Measurements from ENCODE around the gene PNPLA1. TPM values are rescaled to one million over a fixed set of nuclear protein-coding genes. Genes with fewer than 3 reads are reported as not detected.

The PNPLA1 gene
- total and polyA plus RNA-seq, 2 donors (not counting 1 experiment from before 2014, with no cell fraction given), result 0.02 TPM; not detected in 1

GRCh38 chr6:36296240-36296639 lies 26.4 kb downstream of the PNPLA1 start:
- no peaks in the 10 kb centered on the region for H3K9me3 ChIP-seq (ENCODE audit: control insufficient read depth, insufficient read depth, low read depth, low read length)
- no peaks in the 10 kb centered on the region for H3K36me3 ChIP-seq (ENCODE audit: control insufficient read depth, insufficient read depth, low read length)
- H2AFZ ChIP-seq (ENCODE audit: low read length), result no peak overlapping the region
- no peaks in the 10 kb centered on the region for H3K79me2 ChIP-seq (ENCODE audit: control insufficient read depth, insufficient read depth, low read length)
- no peak overlapping the region for H3K27ac ChIP-seq (ENCODE audit: insufficient read depth, low read length)
- H3K9ac ChIP-seq (ENCODE audit: insufficient read depth, low read length), result no peak overlapping the region
- H3K4me2 ChIP-seq (ENCODE audit: extremely low read depth, insufficient read depth, low read length), result no peak overlapping the region
- H4K20me1 ChIP-seq (ENCODE audit: control insufficient read depth, extremely low read depth, insufficient read depth, low read length), result no peaks in the 10 kb centered on the region
- no peaks in the 10 kb centered on the region for H3K4me1 ChIP-seq (ENCODE audit: control insufficient read depth, extremely low read depth, insufficient read depth, low read length)
- DNase-seq (ENCODE audit: low read depth in 2 of 2), result peak in 1 of 2 donors; percentile 22
- H3K27me3 ChIP-seq (ENCODE audit: control insufficient read depth, insufficient read depth, low read length), result no peaks in the 10 kb centered on the region
- TF ChIP-seq EZH2 (IDR thresholded peaks at IDR 0.05; ENCODE audit: low read length, missing control alignments), result no peak
- TF ChIP-seq CTCF (conservative IDR thresholded peaks at IDR 0.05 in 1 of 2, IDR thresholded peaks at IDR 0.05 in 1 of 2; ENCODE audit: low read depth in 1 of 2, low read length in 2 of 2), result no peak
- H3K4me3 ChIP-seq (replicated peaks in 1 of 4; ENCODE audit: control extremely low read depth in 1 of 4, insufficient read depth in 1 of 4, low read depth in 3 of 4, low read length in 4 of 4), result no peak overlapping the region

- no peak overlapping the region for H3K27ac ChIP-seq (ENCODE audit: insufficient read depth, low read length)
- H3K36me3 ChIP-seq (ENCODE audit: control insufficient read depth, insufficient read depth, low read length), result no peaks in the 10 kb centered on the region
- no peak for DNase-seq (ENCODE audit: low read depth in 2 of 2)
- no peaks in the 10 kb centered on the region for H4K20me1 ChIP-seq (ENCODE audit: control insufficient read depth, extremely low read depth, insufficient read depth, low read length)
- no peaks in the 10 kb centered on the region for H3K27me3 ChIP-seq (ENCODE audit: control insufficient read depth, insufficient read depth, low read length)
- H3K4me2 ChIP-seq (ENCODE audit: extremely low read depth, insufficient read depth, low read length), result no peak overlapping the region
- no peaks in the 10 kb centered on the region for H3K9me3 ChIP-seq (ENCODE audit: control insufficient read depth, insufficient read depth, low read depth, low read length)
- no peaks in the 10 kb centered on the region for H3K79me2 ChIP-seq (ENCODE audit: control insufficient read depth, insufficient read depth, low read length)
- TF ChIP-seq CTCF (conservative IDR thresholded peaks at IDR 0.05 in 1 of 2, IDR thresholded peaks at IDR 0.05 in 1 of 2; ENCODE audit: low read depth in 1 of 2, low read length in 2 of 2), result no peak
- TF ChIP-seq EZH2 (IDR thresholded peaks at IDR 0.05; ENCODE audit: low read length, missing control alignments), result no peak
- H3K4me3 ChIP-seq (replicated peaks in 1 of 4; ENCODE audit: control extremely low read depth in 1 of 4, insufficient read depth in 1 of 4, low read depth in 3 of 4, low read length in 4 of 4), result no peak overlapping the region
- no peak overlapping the region for H3K9ac ChIP-seq (ENCODE audit: insufficient read depth, low read length)
- H3K4me1 ChIP-seq (ENCODE audit: control insufficient read depth, extremely low read depth, insufficient read depth, low read length), result no peaks in the 10 kb centered on the region
- H2AFZ ChIP-seq (ENCODE audit: low read length), result no peak overlapping the region
Measured at GRCh38 chr6:36297051-36297450, 27.2 kb downstream of the PNPLA1 start.

GRCh38 chr6:36297511-36297910 lies 27.7 kb downstream of the PNPLA1 start:
- Histone ChIP-seq H2AFZ (ENCODE audit: low read length) (no peak overlapping the region), H4K20me1 (ENCODE audit: control insufficient read depth, extremely low read depth, insufficient read depth, low read length) (no peaks in the 10 kb centered on the region), H3K27ac (ENCODE audit: insufficient read depth, low read length) (no peak overlapping the region), H3K9me3 (ENCODE audit: control insufficient read depth, insufficient read depth, low read depth, low read length) (no peaks in the 10 kb centered on the region), H3K36me3 (ENCODE audit: control insufficient read depth, insufficient read depth, low read length) (no peaks in the 10 kb centered on the region), H3K27me3 (ENCODE audit: control insufficient read depth, insufficient read depth, low read length) (no peaks in the 10 kb centered on the region), H3K4me3 (replicated peaks in 1 of 4; ENCODE audit: control extremely low read depth in 1 of 4, insufficient read depth in 1 of 4, low read depth in 3 of 4, low read length in 4 of 4) (no peak overlapping the region), H3K4me1 (ENCODE audit: control insufficient read depth, extremely low read depth, insufficient read depth, low read length) (no peaks in the 10 kb centered on the region), H3K4me2 (ENCODE audit: extremely low read depth, insufficient read depth, low read length) (no peak overlapping the region), H3K9ac (ENCODE audit: insufficient read depth, low read length) (no peak overlapping the region), H3K79me2 (ENCODE audit: control insufficient read depth, insufficient read depth, low read length) (no peaks in the 10 kb centered on the region)
- DNase-seq (ENCODE audit: low read depth in 2 of 2), result no peak
- TF ChIP-seq EZH2 (IDR thresholded peaks at IDR 0.05; ENCODE audit: low read length, missing control alignments), result no peak
- TF ChIP-seq CTCF (conservative IDR thresholded peaks at IDR 0.05 in 1 of 2, IDR thresholded peaks at IDR 0.05 in 1 of 2; ENCODE audit: low read depth in 1 of 2, low read length in 2 of 2), result no peak

Measured in fibroblast of lung (primary cell).